HepG2 (cell line): Measurements from ENCODE around the gene CLIC3. TPM values are rescaled to one million over a fixed set of nuclear protein-coding genes. Genes with fewer than 3 reads are reported as not detected.

Experiments used
- ATAC-seq: fragments of 200-7000 bp; cut with Tn5 transposase; 3 replicates; pipeline ENCODE4 v1.9.1; 2020; ENCODE audit warnings: mild to moderate bottlenecking, moderate library complexity
- BruUV-seq: library from RNA; stranded (reverse); fragments of 400-500 nt; replicated peaks from 2 replicates; lab custom pipeline; 2021; lab: Mats Ljungman, UMichigan
- CTCF ChIA-PET: fragments of 300-600 bp; formaldehyde crosslinking; extraction: SDS; loops from one replicate; lab custom pipeline; 2021; ENCODE audit warnings: low total read pairs, inconsistent platforms, low intra/inter-chr PET ratio; lab: Yijun Ruan, JAX
- POLR2A ChIA-PET: fragments of 350-600 bp; sonication (Branson Sonifier 250); formaldehyde crosslinking; loops from one replicate; lab custom pipeline; 2020; ENCODE audit warnings: antibody characterized with exemption, inconsistent platforms; lab: Yijun Ruan, JAX
- DNase-seq: peaks from one replicate; pipeline ENCODE4 v3.0.0-alpha.2; 2015; ENCODE audit warnings: low spot score
- FAIRE-seq: peaks from 3 replicates; lab custom pipeline; 2011; peaks lifted over from hg19 to GRCh38; lab: Jason Lieb, UNC
- H2AFZ ChIP-seq: one replicate; pipeline ENCODE4 v1.6.1; 2011; ENCODE audit warnings: low read length, inconsistent platforms
- H3K27ac ChIP-seq: fragments of 300-600 bp; 3 replicates; pipeline ENCODE4 v1.8.0; 2011; ENCODE audit warnings: mixed run types, mild to moderate bottlenecking, mixed read lengths, low read length, inconsistent platforms; ENCODE audit not compliant: insufficient read depth; ENCODE audit errors: extremely low read length
- H3K27me3 ChIP-seq, 2 experiments: fragments of 200-600 bp in 1 of 2; 2 replicates in 1 of 2; 3 replicates in 1 of 2; pipeline versions ENCODE4 v1.6.0 to v1.8.0; 2011; ENCODE audit warnings: low read length in 2 of 2, mild to moderate bottlenecking in 2 of 2, moderate library complexity in 2 of 2, inconsistent platforms in 1 of 2; ENCODE audit not compliant: insufficient read depth in 2 of 2, control insufficient read depth in 1 of 2
- H3K36me3 ChIP-seq, 2 experiments: fragments of 200-600 bp in 1 of 2; replicated peaks in 1 of 2; 2 replicates in 1 of 2; 3 replicates in 1 of 2; pipeline versions ENCODE4 v1.5.1 to v1.8.0; 2011; ENCODE audit warnings: low read length in 2 of 2, inconsistent platforms in 1 of 2; ENCODE audit not compliant: insufficient read depth in 2 of 2, control insufficient read depth in 1 of 2
- H3K4me1 ChIP-seq: 2 replicates; pipeline ENCODE4 v1.5.1; 2012; ENCODE audit warnings: low read length, inconsistent platforms; ENCODE audit not compliant: insufficient read depth
- H3K4me2 ChIP-seq: 2 replicates; pipeline ENCODE4 v1.6.0; 2011; ENCODE audit warnings: low read depth, low read length, inconsistent platforms
- H3K4me3 ChIP-seq, 3 experiments: fragments of 200-600 bp in 1 of 3; sonication (generic), shearing (Covaris generic) in 1 of 3; replicated peaks in 1 of 3; 2 replicates each; pipeline ENCODE4 v1.5.1; 2011 to 2016; ENCODE audit warnings: low read length in 3 of 3, inconsistent platforms in 2 of 3, low read depth in 2 of 3, mild to moderate bottlenecking in 2 of 3, control low read depth in 1 of 3, mixed read lengths in 1 of 3; ENCODE audit not compliant: insufficient read depth in 1 of 3
- H3K79me2 ChIP-seq: one replicate; pipeline ENCODE4 v1.6.1; 2011; ENCODE audit warnings: low read length, inconsistent platforms; ENCODE audit not compliant: insufficient read depth
- H3K9ac ChIP-seq: 2 replicates; pipeline ENCODE4 v1.6.0; 2011; ENCODE audit warnings: mild to moderate bottlenecking, low read depth, low read length, inconsistent platforms; ENCODE audit not compliant: insufficient read depth
- H3K9me3 ChIP-seq: 2 replicates; pipeline ENCODE4 v1.5.1; 2012; ENCODE audit warnings: mild to moderate bottlenecking, low read length
- H4K20me1 ChIP-seq: 2 replicates; pipeline ENCODE4 v1.6.0; 2011; ENCODE audit warnings: inconsistent platforms, mild to moderate bottlenecking, low read length, moderate library complexity; ENCODE audit not compliant: insufficient read depth
- AGO1 ChIP-seq: fragments of 200-400 bp; formaldehyde crosslinking; IDR thresholded peaks from 2 replicates; pipeline ENCODE4 v1.6.1; 2017; ENCODE audit warnings: mild to moderate bottlenecking, low read depth, low read length, moderate library complexity; ENCODE audit not compliant: poor library complexity, severe bottlenecking
- ARID3A ChIP-seq: IDR thresholded peaks from 2 replicates; pipeline ENCODE4 v1.6.1; 2012; ENCODE audit warnings: low read depth, low read length, improper control_type of control experiment
- CEBPZ ChIP-seq: IDR thresholded peaks from 2 replicates; pipeline ENCODE4 v1.6.1; 2012; ENCODE audit warnings: low read length, improper control_type of control experiment
- E2F5 ChIP-seq: sonication (generic); formaldehyde crosslinking; conservative IDR thresholded peaks from 2 replicates; pipeline ENCODE4 v1.4.0; 2020; ENCODE audit warnings: missing genetic modification reagents
- HMG20B ChIP-seq: conservative IDR thresholded peaks from 2 replicates; pipeline ENCODE4 v1.6.1; 2016; ENCODE audit warnings: missing genetic modification reagents, missing compliant biosample characterization
- NR2F1 ChIP-seq, 2 experiments: fragments of 450-650 bp in 1 of 2; formaldehyde crosslinking in 1 of 2; IDR thresholded peaks; 2 replicates each; pipeline versions ENCODE4 v1.5.0 to v1.6.1; 2016 to 2020; ENCODE audit warnings: mild to moderate bottlenecking in 1 of 2, missing compliant biosample characterization in 1 of 2, missing genetic modification reagents in 1 of 2, moderate library complexity in 1 of 2
- PAF1 ChIP-seq: IDR thresholded peaks from 2 replicates; pipeline ENCODE4 v1.6.1; 2016; ENCODE audit warnings: missing genetic modification reagents, missing compliant biosample characterization
- RFXANK ChIP-seq: IDR thresholded peaks from 2 replicates; pipeline ENCODE4 v1.6.1; 2016
- SALL2 ChIP-seq: sonication (generic); formaldehyde crosslinking; IDR thresholded peaks from 2 replicates; pipeline ENCODE4 v1.8.1; 2023; ENCODE audit warnings: mild to moderate bottlenecking, missing genetic modification reagents, inconsistent platforms
- SP4 ChIP-seq: sonication (generic); formaldehyde crosslinking; IDR thresholded peaks from 2 replicates; pipeline ENCODE4 v1.8.1; 2023; ENCODE audit warnings: mild to moderate bottlenecking, missing genetic modification reagents
- TMF1 ChIP-seq: sonication (generic); formaldehyde crosslinking; IDR thresholded peaks from 2 replicates; pipeline ENCODE4 v1.8.1; 2022; ENCODE audit warnings: low read depth, missing genetic modification reagents
- TOPORS ChIP-seq: sonication (generic); formaldehyde crosslinking; IDR thresholded peaks from 2 replicates; pipeline ENCODE4 v1.8.0; 2023; ENCODE audit warnings: mild to moderate bottlenecking, missing genetic modification reagents
- ZNF230 ChIP-seq: sonication (generic); formaldehyde crosslinking; IDR thresholded peaks from 2 replicates; pipeline ENCODE4 v1.4.0; 2020; ENCODE audit warnings: mild to moderate bottlenecking, missing genetic modification reagents
- ZNF251 ChIP-seq: sonication (generic); formaldehyde crosslinking; IDR thresholded peaks from 2 replicates; pipeline ENCODE4 v1.9.0; 2021; ENCODE audit warnings: mild to moderate bottlenecking, missing genetic modification reagents
- ZNF589 ChIP-seq: sonication (generic); formaldehyde crosslinking; conservative IDR thresholded peaks from 2 replicates; pipeline ENCODE4 v1.8.0; 2022; ENCODE audit warnings: mild to moderate bottlenecking, moderate library complexity, missing genetic modification reagents
- ZNF782 ChIP-seq: sonication (generic); formaldehyde crosslinking; IDR thresholded peaks from 2 replicates; pipeline ENCODE4 v1.4.0; 2020; ENCODE audit warnings: missing genetic modification reagents, mild to moderate bottlenecking, borderline replicate concordance
- WGBS: methylation state at CpG from one replicate; pipeline ENCODE4 v1.1.6; 2017; ENCODE audit warnings: low lambda C conversion rate; 5-methylcytosine and 5-hydroxymethylcytosine counted together
- in situ Hi-C: cut with HindIII; loops from 2 replicates; pipeline ENCODE4 v1.10.0; 2017; ENCODE audit warnings: low pct_unique_long_range_greater_than_20kb; ENCODE audit not compliant: extremely low pct_ligation_motif_present
- intact Hi-C: fragments of 100-400 bp; cut with micrococcal nuclease; formaldehyde crosslinking; loops from one replicate; pipeline ENCODE4 v1.10.0; 2022; ENCODE audit not compliant: unreplicated experiment
- polyA plus RNA-seq, 8 experiments: library from polyadenylated mRNA; depleted of rRNA in 3 of 8; stranded (reverse) in 7 of 8; unstranded in 1 of 8; fragments of >200 nt; fragmentation: Illumina TruSeq in 4 of 8; extraction: Trizol in 4 of 8; gene quantifications; 2 replicates each; pipeline versions ENCODE4 v1.2.1 to v1.2.3, GENCODE V29; 2011 to 2016; ENCODE audit warnings: low read depth in 4 of 8, missing spikeins in 1 of 8, mixed read lengths in 1 of 8; ENCODE audit not compliant: insufficient read depth in 1 of 8
- total RNA-seq, 5 experiments: library from RNA; depleted of rRNA; stranded (reverse); fragments of >200 nt; fragmentation: Illumina TruSeq; extraction: Trizol; gene quantifications; 2 replicates each; pipeline ENCODE4 v1.2.3, GENCODE V29; 2016; ENCODE audit warnings: low read depth in 1 of 5

The CLIC3 gene
- total and polyA plus RNA-seq, 2 of the 13 experiments (the other 11 are each of a cell fraction or from before 2014, with no cell fraction given), result 0.51 to 1.5 TPM

- Histone ChIP-seq H3K4me3 (no peak overlapping the region), H3K9ac (no peak overlapping the region), H3K4me1 (peaks cover 67% of the 10 kb centered on the region), H3K27ac (no peak overlapping the region), H2AFZ (no peak overlapping the region), H3K4me2 (no peak overlapping the region), H3K27me3 (no peaks in the 10 kb centered on the region), H3K36me3 (no peaks in the 10 kb centered on the region), H3K79me2 (peaks cover 5% of the 10 kb centered on the region), H3K9me3 (no peaks in the 10 kb centered on the region), H4K20me1 (no peaks in the 10 kb centered on the region)
- intact Hi-C loops (no loop called here), in situ Hi-C loops (no loop called here)
- no TSS peak for BruUV-seq
- ChIA-PET POLR2A (no interaction called here), CTCF (no interaction called here)
- ATAC-seq (no peak), FAIRE-seq (no peak), DNase-seq (no peak)
- 97% methylated on average over 30 of the region's 40 CpGs for WGBS
- TF ChIP-seq SP4 (CRISPR knock-in tag) (no peak), ZNF251 (CRISPR knock-in tag) (no peak), HMG20B (CRISPR knock-in tag) (no peak), RFXANK (CRISPR knock-in tag) (no peak), ARID3A (no peak), ZNF589 (CRISPR knock-in tag) (no peak), CEBPZ (no peak), PAF1 (no peak), ZNF782 (no peak), AGO1 (no peak), NR2F1 (CRISPR knock-in tag; IDR thresholded peaks at IDR 0.05) (no peak), TOPORS (no peak), E2F5 (CRISPR knock-in tag) (no peak), SALL2 (no peak), ZNF230 (CRISPR knock-in tag) (no peak), TMF1 (CRISPR knock-in tag) (no peak)
These were observed 1.5 kb downstream of the CLIC3 start for GRCh38 chr9:136994888-136995230.
